Stimulated activated CD8-positive, alpha-beta memory T cell treated with anti-CD3 and anti-CD28 coated beads, Interleukin-7, amount 100 ng/mL, for 48 hours (primary cell): Measurements from ENCODE around the gene GOLGA3.
A peak's percentile ranks its signal among the peaks of the same experiment; 100 is the strongest.
"Not testable (repeated sequence)": the region's sequence is repeated elsewhere in the genome, so short reads cannot be mapped to it uniquely, and the experiment has no call there.

ENCODE experiments used
- DNase-seq, 2 donors: peaks; one replicate each; pipeline ENCODE4 v3.0.0-alpha.2; 2020; ENCODE audit warnings: low read depth in 1 of 2; ENCODE audit errors: extremely low read depth in 1 of 2

GOLGA3 gene

GRCh38 chr12:132818562-132818961 lies 10.1 kb downstream of the GOLGA3 start:
- no peak for DNase-seq

GRCh38 chr12:132814232-132814631 lies 14.4 kb downstream of the GOLGA3 start:
- no peak for DNase-seq

- no peak for DNase-seq
Observed at GRCh38 chr12:132813443-132813842, 15.2 kb downstream of the GOLGA3 start.

- no peak for DNase-seq
Observed at GRCh38 chr12:132812631-132813305, 15.9 kb downstream of the GOLGA3 start.

DNA sequence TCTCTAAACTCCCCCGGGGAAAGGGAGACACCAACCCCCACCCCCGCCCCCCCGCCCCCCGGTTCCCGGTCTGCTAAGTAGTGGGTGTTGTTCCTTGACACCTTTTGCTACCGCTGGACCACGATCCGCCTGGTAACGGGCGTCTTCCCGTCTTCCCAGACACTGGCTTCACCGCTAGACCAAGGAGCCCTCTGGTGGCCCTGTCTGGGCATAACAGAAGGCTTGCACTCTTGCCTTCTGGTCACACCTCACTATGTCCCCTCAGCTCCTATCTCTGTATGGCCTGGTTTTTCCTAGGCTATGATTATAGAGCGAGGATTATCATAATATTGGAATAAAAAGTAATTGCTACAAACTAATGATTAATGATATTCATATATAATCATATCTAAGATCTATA lies 19.3 kb downstream of the GOLGA3 start:
- DNase-seq, result not testable (repeated sequence)

GRCh38 chr12:132807295-132808092 lies 21.2 kb downstream of the GOLGA3 start:
- DNase-seq, result no peak

- peak in 1 of 2 donors; percentile 39 for DNase-seq
Observed at GRCh38 chr12:132806857-132807256, 21.8 kb downstream of the GOLGA3 start.

- no peak for DNase-seq
Observed at GRCh38 chr12:132804426-132804861, 24.2 kb downstream of the GOLGA3 start.

- DNase-seq, result no peak
Observed at GRCh38 chr12:132803888-132804287, 24.8 kb downstream of the GOLGA3 start.

- no peak for DNase-seq
Observed at GRCh38 chr12:132803125-132803524, 25.5 kb downstream of the GOLGA3 start.

DNA sequence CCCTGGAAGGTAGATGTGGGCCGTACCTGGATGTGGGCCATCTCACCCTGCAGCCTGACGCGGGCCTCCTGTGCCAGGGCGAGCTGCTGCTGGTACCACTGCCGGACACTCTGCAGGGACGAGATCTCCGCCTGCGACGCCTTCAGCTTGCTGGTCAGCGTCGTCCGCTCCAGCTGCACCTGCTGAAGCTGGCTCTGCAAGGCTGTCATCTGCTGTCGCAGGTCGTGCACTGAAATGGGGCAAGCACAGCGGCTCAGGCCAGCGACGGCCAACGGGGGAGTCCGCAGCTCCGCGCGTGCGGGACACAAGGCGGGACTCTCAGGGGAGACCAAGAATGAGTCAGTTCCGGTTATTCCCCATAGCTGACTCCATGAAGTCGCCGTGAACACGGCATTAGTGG lies 26.9 kb downstream of the GOLGA3 start:
- no peak for DNase-seq

- DNase-seq, result no peak
Observed at GRCh38 chr12:132798836-132799235, 29.8 kb downstream of the GOLGA3 start.

GRCh38 chr12:132797820-132798570 lies 30.7 kb downstream of the GOLGA3 start:
- DNase-seq, result no peak

- no peak for DNase-seq
Observed at GRCh38 chr12:132795847-132796246, 32.8 kb downstream of the GOLGA3 start.

DNA sequence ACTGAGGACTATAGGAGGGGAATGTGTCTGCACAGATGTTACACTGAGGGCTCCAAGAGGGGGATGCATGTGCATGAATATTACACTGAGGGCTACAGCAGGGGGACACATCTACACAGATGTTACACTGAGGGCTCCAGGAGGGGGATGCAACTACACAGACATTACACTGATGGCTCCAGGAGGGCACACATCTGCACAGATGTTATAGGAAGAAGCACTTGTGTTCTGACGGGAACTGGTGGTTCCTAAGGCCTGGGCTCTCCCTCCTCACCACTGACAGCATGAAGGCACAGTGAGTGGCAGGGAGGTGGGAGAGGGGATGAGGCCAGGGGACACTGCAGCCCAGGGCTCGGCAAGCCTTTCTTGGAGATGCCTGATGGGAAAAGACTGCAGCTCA lies 36.7 kb downstream of the GOLGA3 start:
- DNase-seq, result not testable (repeated sequence)

GRCh38 chr12:132789099-132789471 lies 39.6 kb downstream of the GOLGA3 start:
- no peak for DNase-seq

DNA sequence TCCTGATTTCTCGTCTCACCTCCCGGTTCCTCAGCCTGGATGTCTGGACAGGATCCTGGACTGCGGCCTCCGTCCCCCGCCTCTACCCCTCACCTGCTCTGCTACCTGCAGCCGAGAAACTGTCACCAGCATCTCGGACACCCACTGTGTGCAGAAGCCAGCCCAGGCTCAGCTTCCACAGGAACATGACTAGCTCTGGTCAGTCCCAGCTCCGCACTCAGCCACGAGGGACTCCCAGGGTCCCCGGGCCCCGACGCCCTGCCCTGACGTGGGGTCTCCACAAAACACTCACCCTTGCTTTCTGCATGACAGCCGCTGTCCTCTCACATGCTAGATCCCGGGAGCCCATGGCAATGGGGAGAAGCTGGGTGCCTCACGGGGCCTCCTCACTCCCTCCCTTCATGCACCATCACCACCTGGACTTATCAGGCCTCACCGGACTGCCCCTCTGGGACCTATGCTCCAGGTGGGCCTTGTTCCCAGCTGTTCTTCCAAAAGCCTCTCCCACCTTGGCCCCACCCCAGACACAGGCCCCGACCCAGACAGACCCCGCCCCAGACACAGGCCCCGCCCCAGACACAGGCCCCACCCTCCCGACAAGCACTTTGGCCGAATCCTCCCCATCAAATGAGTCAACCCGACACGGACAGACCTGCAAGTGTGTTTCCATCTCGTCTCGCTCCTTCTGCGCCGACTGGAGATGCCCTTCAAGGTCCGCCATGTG lies 40.1 kb downstream of the GOLGA3 start:
- no peak for DNase-seq

DNA sequence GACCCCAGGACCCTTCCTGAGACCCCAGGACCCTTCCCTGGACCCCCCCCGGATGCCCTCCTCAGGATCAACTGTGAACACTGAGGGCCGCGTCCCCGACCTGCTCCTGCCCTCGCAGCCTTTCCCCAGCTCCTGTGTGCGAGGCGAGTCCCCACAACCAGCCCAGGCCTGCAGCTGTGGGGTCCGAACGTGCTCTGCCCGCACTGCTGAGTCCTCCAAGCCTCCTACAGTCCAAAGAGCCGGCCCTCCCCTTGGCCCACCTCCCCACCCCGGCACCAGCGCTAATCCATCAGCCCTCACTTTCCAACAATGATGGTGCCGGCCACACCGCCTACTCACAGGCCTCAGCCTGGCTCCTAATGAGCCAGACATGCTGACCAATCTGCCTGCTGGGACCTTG lies 40.8 kb downstream of the GOLGA3 start:
- no peak for DNase-seq

- no peak for DNase-seq
Observed at GRCh38 chr12:132786192-132786591, 42.5 kb downstream of the GOLGA3 start.

GRCh38 chr12:132784580-132784979 lies 44.1 kb downstream of the GOLGA3 start:
- no peak for DNase-seq
